Measurements from ENCODE around the gene SCYL1.

The SCYL1 gene

GRCh38 chr11:65571420-65571819 lies 46.5 kb downstream of the SCYL1 start:
- no peak overlapping the region for H2AFZ ChIP-seq (ENCODE audit: low read length)
- H3K4me2 ChIP-seq (ENCODE audit: low read depth, low read length), result peak overlapping the region; percentile 93
- no peaks in the 10 kb centered on the region for H3K9me2 ChIP-seq (replicated peaks; ENCODE audit: insufficient read depth, low read length)
- peak overlapping the region; percentile 98 for H3K4me3 ChIP-seq (ENCODE audit: low read length)
- H3K27ac ChIP-seq (ENCODE audit: low read length), result peak overlapping the region; percentile 92; the same call in 1 of the 2 replicates
- H4K20me1 ChIP-seq (ENCODE audit: insufficient read depth, low read length), result no peaks in the 10 kb centered on the region
- no peak for DNase-seq
- H3K27me3 ChIP-seq (replicated peaks; ENCODE audit: insufficient read depth, low read length), result no peaks in the 10 kb centered on the region
- H3F3A ChIP-seq (ENCODE audit: insufficient read depth, low read length), result peaks cover 53% of the 10 kb centered on the region
- peaks cover 66% of the 10 kb centered on the region for H3K79me2 ChIP-seq (ENCODE audit: low read length)
- H3K36me3 ChIP-seq (replicated peaks; ENCODE audit: insufficient read depth, low read length), result no peaks in the 10 kb centered on the region
- peaks cover 28% of the 10 kb centered on the region for H3K4me1 ChIP-seq (ENCODE audit: low read length)
- H3K9me3 ChIP-seq (replicated peaks; ENCODE audit: insufficient read depth, low read length), result no peaks in the 10 kb centered on the region
- TF ChIP-seq EZH2 (optimal IDR thresholded peaks at IDR 0.05; ENCODE audit: low read depth, low read length) (no peak), CTCF (IDR thresholded peaks at IDR 0.05; ENCODE audit: low read length) (no peak), EZH2phosphoT487 (IDR thresholded peaks at IDR 0.05; ENCODE audit: low read length) (no peak)
- peak overlapping the region; percentile 86; the same call in 1 of the 2 replicates for H3K9ac ChIP-seq (ENCODE audit: low read length)

- Histone ChIP-seq H2AFZ (ENCODE audit: low read length) (no peak overlapping the region), H3K4me3 (ENCODE audit: low read length) (peak overlapping the region; percentile 98), H3K79me2 (ENCODE audit: low read length) (peaks cover 68% of the 10 kb centered on the region), H3K27ac (ENCODE audit: low read length) (peak overlapping the region; percentile 40; the same call in 1 of the 2 replicates), H3K4me2 (ENCODE audit: low read depth, low read length) (peak overlapping the region; percentile 93), H3K4me1 (ENCODE audit: low read length) (peaks cover 28% of the 10 kb centered on the region), H3K9ac (ENCODE audit: low read length) (peak overlapping the region; percentile 9; the same call in 1 of the 2 replicates), H3K36me3 (replicated peaks; ENCODE audit: insufficient read depth, low read length) (no peaks in the 10 kb centered on the region), H3K9me2 (replicated peaks; ENCODE audit: insufficient read depth, low read length) (no peaks in the 10 kb centered on the region), H3K27me3 (replicated peaks; ENCODE audit: insufficient read depth, low read length) (no peaks in the 10 kb centered on the region), H3F3A (ENCODE audit: insufficient read depth, low read length) (peaks cover 53% of the 10 kb centered on the region), H4K20me1 (ENCODE audit: insufficient read depth, low read length) (no peaks in the 10 kb centered on the region), H3K9me3 (replicated peaks; ENCODE audit: insufficient read depth, low read length) (no peaks in the 10 kb centered on the region)
- peak; percentile 51 for DNase-seq
- TF ChIP-seq EZH2phosphoT487 (IDR thresholded peaks at IDR 0.05; ENCODE audit: low read length), result no peak
- peak; percentile 61 for TF ChIP-seq CTCF (IDR thresholded peaks at IDR 0.05; ENCODE audit: low read length)
These were observed 47.1 kb downstream of the SCYL1 start for GRCh38 chr11:65571940-65572339.

- TF ChIP-seq EZH2phosphoT487 (IDR thresholded peaks at IDR 0.05; ENCODE audit: low read length) (no peak), CTCF (IDR thresholded peaks at IDR 0.05; ENCODE audit: low read length) (no peak), EZH2 (optimal IDR thresholded peaks at IDR 0.05; ENCODE audit: low read depth, low read length) (no peak)
- DNase-seq, result peak; percentile 89
- Histone ChIP-seq H3F3A (ENCODE audit: insufficient read depth, low read length) (peaks cover 53% of the 10 kb centered on the region), H3K79me2 (ENCODE audit: low read length) (peaks cover 73% of the 10 kb centered on the region), H3K9me2 (replicated peaks; ENCODE audit: insufficient read depth, low read length) (no peaks in the 10 kb centered on the region), H3K4me3 (ENCODE audit: low read length) (peak within 1 kb of the TSS; percentile 98), H2AFZ (ENCODE audit: low read length) (no peak within 1 kb of the TSS), H3K9me3 (replicated peaks; ENCODE audit: insufficient read depth, low read length) (no peaks in the 10 kb centered on the region), H3K4me1 (ENCODE audit: low read length) (peaks cover 31% of the 10 kb centered on the region), H3K9ac (ENCODE audit: low read length) (peak within 1 kb of the TSS; percentile 86), H3K27ac (ENCODE audit: low read length) (peak within 1 kb of the TSS; percentile 92; the same call in 1 of the 2 replicates), H4K20me1 (ENCODE audit: insufficient read depth, low read length) (no peaks in the 10 kb centered on the region), H3K27me3 (replicated peaks; ENCODE audit: insufficient read depth, low read length) (no peaks in the 10 kb centered on the region), H3K4me2 (ENCODE audit: low read depth, low read length) (peak within 1 kb of the TSS; percentile 93), H3K36me3 (replicated peaks; ENCODE audit: insufficient read depth, low read length) (no peaks in the 10 kb centered on the region)
These were observed 47.6 kb downstream of the SCYL1 start, which contains the start of gene FAM89B for GRCh38 chr11:65572356-65573051. TSS of gene FAM89B (plus strand) at chr11:65572538. CDS start at chr11:65572670, 132 bp downstream.

Measured in MM.1S (cell line).